ENCODE results near the gene C21orf58.

C21orf58 gene

GRCh38 chr21:46352913-46353312 lies 29.2 kb upstream of the C21orf58 start:
- no peak for DNase-seq

GRCh38 chr21:46352164-46352515 lies 28.5 kb upstream of the C21orf58 start:
- no peak for DNase-seq

GRCh38 chr21:46351476-46352163 lies 27.9 kb upstream of the C21orf58 start:
- DNase-seq, result no peak

- DNase-seq, result no peak
Observed at GRCh38 chr21:46350981-46351380, 27.3 kb upstream of the C21orf58 start.

GRCh38 chr21:46350571-46350970 lies 26.9 kb upstream of the C21orf58 start:
- DNase-seq, result no peak

- no peak for DNase-seq
Observed at GRCh38 chr21:46349134-46349760, 25.6 kb upstream of the C21orf58 start.

- no peak for DNase-seq
Observed at GRCh38 chr21:46347791-46348381, 24.2 kb upstream of the C21orf58 start.

GRCh38 chr21:46347203-46347550 lies 23.5 kb upstream of the C21orf58 start:
- no peak for DNase-seq

- no peak for DNase-seq
Observed at GRCh38 chr21:46346296-46347202, 22.9 kb upstream of the C21orf58 start.

- no peak for DNase-seq
Observed at GRCh38 chr21:46345861-46346260, 22.2 kb upstream of the C21orf58 start.

- DNase-seq, result no peak
Observed at GRCh38 chr21:46344219-46344915, 20.7 kb upstream of the C21orf58 start.

- no peak for DNase-seq
Observed at GRCh38 chr21:46340998-46341397, 17.3 kb upstream of the C21orf58 start.

GRCh38 chr21:46336603-46337002 lies 12.9 kb upstream of the C21orf58 start:
- DNase-seq, result no peak

GRCh38 chr21:46334351-46335140 lies 10.9 kb upstream of the C21orf58 start:
- DNase-seq, result no peak

- no peak for DNase-seq
Observed at GRCh38 chr21:46329796-46330195, 6.1 kb upstream of the C21orf58 start.

- DNase-seq, result no peak
Observed at GRCh38 chr21:46328151-46328550, 4.5 kb upstream of the C21orf58 start.

GRCh38 chr21:46327711-46328110 lies 4.0 kb upstream of the C21orf58 start:
- no peak for DNase-seq

GRCh38 chr21:46326110-46326703 lies 2.5 kb upstream of the C21orf58 start:
- no peak for DNase-seq

- peak; percentile 50 for DNase-seq
Observed at GRCh38 chr21:46325073-46325912, 1.6 kb upstream of the C21orf58 start.

GRCh38 chr21:46324390-46325072 lies 861 bp upstream of the C21orf58 start:
- DNase-seq, result peak; percentile 82
